Stomach (tissue), 8 donors: ENCODE data around the gene IL17A. TPM values are rescaled to one million over a fixed set of nuclear protein-coding genes. Genes with fewer than 3 reads are reported as not detected.

Experiments
- polyA plus RNA-seq, 3 donors: library from polyadenylated mRNA; stranded (reverse); fragments of 200-250 nt; gene quantifications; one replicate each; pipeline ENCODE4 v1.2.3, GENCODE V29; 2013
- small RNA-seq, 4 donors: library from RNA; depleted of rRNA; stranded (forward); fragments of <200 nt; gene quantifications; one replicate each; pipeline ENCODE3, GENCODE V24; 2016
- total RNA-seq, 5 donors: library from RNA; depleted of rRNA; stranded (reverse); fragments of >200 nt; gene quantifications; one replicate each; pipeline versions ENCODE4 v1.1.0 to v1.2.3, GENCODE V29; 2014 to 2016
- donor health status: healthy with polysubstance abuse.
- donor health status: Bipolar disorder and iron deficiency.
- donor health status: healthy.

IL17A gene
- total and polyA plus RNA-seq, 8 donors = 0.08 TPM; not detected in 7

Small RNA genes lying within 50 kb of the gene (small RNA-seq; reads per million reads assigned to genes)
- gene MIR133B = 0 to 0.39 (median 0) reads per million in 4 donors
- gene MIR206 = 0 reads per million in 4 donors

Other genes with a start within 250 kb of the IL17A start
- 10 to 100 TPM in 1 of 5 donors, 1 to 10 TPM in 3, not detected in 1; 3.5 to 19.2 (median 5.8) TPM for gene PKHD1, start 98.8 kb upstream of the IL17A start, total RNA-seq
- under 1 TPM in 2 of 3 donors, not detected in 1; 0.19 to 0.20 TPM for gene PKHD1, start 98.8 kb upstream of the IL17A start, polyA plus RNA-seq
- gene IL17F, start 58.1 kb downstream of the IL17A start, total RNA-seq = not detected
- gene IL17F, start 58.1 kb downstream of the IL17A start, polyA plus RNA-seq = not detected
- gene MCM3, start 98.4 kb downstream of the IL17A start, total RNA-seq = 10 to 100 TPM; 29.0 to 50.0 (median 43.0) TPM
- gene MCM3, start 98.4 kb downstream of the IL17A start, polyA plus RNA-seq = 10 to 100 TPM; 22.8 to 25.6 (median 24.0) TPM
- gene PAQR8, start 175.8 kb downstream of the IL17A start, total RNA-seq = 10 to 100 TPM; 14.6 to 46.1 (median 19.6) TPM
- gene PAQR8, start 175.8 kb downstream of the IL17A start, polyA plus RNA-seq = 1 to 10 TPM; 4.0 to 5.2 (median 5.2) TPM
- gene EFHC1, start 234.0 kb downstream of the IL17A start, total RNA-seq = 10 to 100 TPM in 4 of 5 donors, 1 to 10 TPM in 1; 9.3 to 54.3 (median 50.4) TPM
- 10 to 100 TPM in 1 of 3 donors, 1 to 10 TPM in 2; 7.2 to 28.1 (median 7.8) TPM for gene EFHC1, start 234.0 kb downstream of the IL17A start, polyA plus RNA-seq